A549 (cell line): ENCODE measurements around the gene TNFRSF19.

ENCODE experiments used
- CEBPB ChIP-seq, 2 experiments: fragments of >200 bp in 1 of 2; sonication (Bioruptor Twin) in 1 of 2; formaldehyde crosslinking in 1 of 2; IDR thresholded peaks; 2 replicates each; pipeline ENCODE4 v1.6.1; 2012 to 2016
- CTCF ChIP-seq: fragments of >200 bp; sonication (Bioruptor Twin); formaldehyde crosslinking; IDR thresholded peaks from 3 replicates; pipeline ENCODE4 v1.5.1; 2016
- HOXA7 ChIP-seq: fragments of 250-450 bp; sonication (Bioruptor Pico); IDR thresholded peaks from 2 replicates; pipeline ENCODE4 v1.5.0; 2020; ENCODE audit warnings: mild to moderate bottlenecking, moderate library complexity
- ZFP36 ChIP-seq: fragments of 450-650 bp; IDR thresholded peaks from 2 replicates; pipeline ENCODE4 v1.6.1; 2014; ENCODE audit warnings: borderline replicate concordance; ENCODE audit not compliant: partially characterized antibody

GRCh38 chr13:23609874-23610576, 39.8 kb downstream of the TNFRSF19 start:
- no peak for TF ChIP-seq CTCF
- TF ChIP-seq ZFP36: no peak
- no peak for TF ChIP-seq HOXA7 (CRISPR knock-in tag)
- no peak for TF ChIP-seq CEBPB (IDR thresholded peaks at IDR 0.05)
